Activated CD8-positive, alpha-beta memory T cell treated with anti-CD3 and anti-CD28 coated beads, Interleukin-2, amount 50 U/mL, for 48 hours (primary cell): ENCODE data around the gene ANKRD40.

Experiments used
- DNase-seq: peaks from one replicate; pipeline ENCODE4 v3.0.0-alpha.2; 2020

Gene ANKRD40

GRCh38 chr17:50668025-50668837 is 39.5 kb downstream of the ANKRD40 start:
- DNase-seq, result no peak

GRCh38 chr17:50667259-50668024 is 40.3 kb downstream of the ANKRD40 start:
- DNase-seq, result no peak

- DNase-seq, result no peak
These were observed 41.4 kb downstream of the ANKRD40 start for GRCh38 chr17:50666316-50666715.

GRCh38 chr17:50665838-50666237 is 41.9 kb downstream of the ANKRD40 start:
- no peak for DNase-seq

GRCh38 chr17:50664788-50665458 is 42.8 kb downstream of the ANKRD40 start:
- DNase-seq, result no peak

GRCh38 chr17:50663812-50664374 is 43.8 kb downstream of the ANKRD40 start:
- DNase-seq, result no peak

GRCh38 chr17:50662632-50663225 is 45.0 kb downstream of the ANKRD40 start:
- no peak for DNase-seq

- DNase-seq, result peak; percentile 57
These were observed 45.8 kb downstream of the ANKRD40 start for GRCh38 chr17:50661795-50662391.

- no peak for DNase-seq
These were observed 46.4 kb downstream of the ANKRD40 start for GRCh38 chr17:50661348-50661747.

GRCh38 chr17:50660887-50661345 is 46.8 kb downstream of the ANKRD40 start:
- DNase-seq, result no peak

GRCh38 chr17:50660042-50660886 is 47.5 kb downstream of the ANKRD40 start:
- no peak for DNase-seq

GRCh38 chr17:50659179-50659578 is 48.5 kb downstream of the ANKRD40 start:
- DNase-seq, result no peak

GRCh38 chr17:50658616-50659015 is 49.1 kb downstream of the ANKRD40 start:
- no peak for DNase-seq

- no peak for DNase-seq
These were observed 50.1 kb downstream of the ANKRD40 start for GRCh38 chr17:50657627-50658026.

- DNase-seq, result no peak
These were observed 50.7 kb downstream of the ANKRD40 start for GRCh38 chr17:50657054-50657453.

- no peak for DNase-seq
These were observed 51.2 kb downstream of the ANKRD40 start for GRCh38 chr17:50656509-50656908.

- DNase-seq, result no peak
These were observed 54.0 kb downstream of the ANKRD40 start for GRCh38 chr17:50653738-50654137.

- no peak for DNase-seq
These were observed 56.1 kb downstream of the ANKRD40 start for GRCh38 chr17:50651661-50652060.

- no peak for DNase-seq
These were observed 58.4 kb downstream of the ANKRD40 start for GRCh38 chr17:50649042-50649908.

- no peak for DNase-seq
These were observed 60.5 kb downstream of the ANKRD40 start for GRCh38 chr17:50647187-50647586.
